AG10803 (cell line): Measurements from ENCODE around the gene OR4D5.

Experiments
- DNase-seq: peaks from one replicate; pipeline ENCODE4 v3.0.0; 2010; ENCODE audit warnings: low read depth
- H3K4me3 ChIP-seq: 2 replicates; pipeline ENCODE4 v1.5.1; 2011; ENCODE audit warnings: mild to moderate bottlenecking, low read length, control low read depth
- TF ChIP-seq, protein P1 (sequence below): conservative IDR thresholded peaks from 2 replicates; pipeline ENCODE4 v1.5.1; 2011; ENCODE audit warnings: mild to moderate bottlenecking, low read length, control low read depth, inconsistent platforms

The OR4D5 gene

DNA sequence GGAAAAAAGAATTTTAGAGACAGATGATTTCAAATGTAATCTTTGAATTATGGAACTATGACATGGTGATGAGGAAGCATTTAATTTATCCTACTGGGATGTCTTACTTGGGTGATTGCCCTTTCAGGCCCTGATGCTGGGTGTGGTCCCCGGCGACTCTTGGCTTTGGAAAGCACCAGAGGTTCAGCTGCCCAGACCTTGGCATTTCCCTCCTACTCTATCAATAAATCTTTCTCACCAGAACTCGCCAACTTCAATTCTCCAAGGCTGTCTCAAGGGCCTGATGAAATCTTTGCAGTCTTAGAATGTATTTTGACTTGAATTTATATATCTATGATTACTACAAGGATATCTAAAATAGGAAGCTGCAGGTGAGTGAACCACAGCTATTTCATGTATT lies 18.5 kb upstream of the OR4D5 start:
- no peak overlapping the region for H3K4me3 ChIP-seq
- TF ChIP-seq, protein P1, sequence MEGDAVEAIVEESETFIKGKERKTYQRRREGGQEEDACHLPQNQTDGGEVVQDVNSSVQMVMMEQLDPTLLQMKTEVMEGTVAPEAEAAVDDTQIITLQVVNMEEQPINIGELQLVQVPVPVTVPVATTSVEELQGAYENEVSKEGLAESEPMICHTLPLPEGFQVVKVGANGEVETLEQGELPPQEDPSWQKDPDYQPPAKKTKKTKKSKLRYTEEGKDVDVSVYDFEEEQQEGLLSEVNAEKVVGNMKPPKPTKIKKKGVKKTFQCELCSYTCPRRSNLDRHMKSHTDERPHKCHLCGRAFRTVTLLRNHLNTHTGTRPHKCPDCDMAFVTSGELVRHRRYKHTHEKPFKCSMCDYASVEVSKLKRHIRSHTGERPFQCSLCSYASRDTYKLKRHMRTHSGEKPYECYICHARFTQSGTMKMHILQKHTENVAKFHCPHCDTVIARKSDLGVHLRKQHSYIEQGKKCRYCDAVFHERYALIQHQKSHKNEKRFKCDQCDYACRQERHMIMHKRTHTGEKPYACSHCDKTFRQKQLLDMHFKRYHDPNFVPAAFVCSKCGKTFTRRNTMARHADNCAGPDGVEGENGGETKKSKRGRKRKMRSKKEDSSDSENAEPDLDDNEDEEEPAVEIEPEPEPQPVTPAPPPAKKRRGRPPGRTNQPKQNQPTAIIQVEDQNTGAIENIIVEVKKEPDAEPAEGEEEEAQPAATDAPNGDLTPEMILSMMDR = no peak
- no peak for DNase-seq

DNA sequence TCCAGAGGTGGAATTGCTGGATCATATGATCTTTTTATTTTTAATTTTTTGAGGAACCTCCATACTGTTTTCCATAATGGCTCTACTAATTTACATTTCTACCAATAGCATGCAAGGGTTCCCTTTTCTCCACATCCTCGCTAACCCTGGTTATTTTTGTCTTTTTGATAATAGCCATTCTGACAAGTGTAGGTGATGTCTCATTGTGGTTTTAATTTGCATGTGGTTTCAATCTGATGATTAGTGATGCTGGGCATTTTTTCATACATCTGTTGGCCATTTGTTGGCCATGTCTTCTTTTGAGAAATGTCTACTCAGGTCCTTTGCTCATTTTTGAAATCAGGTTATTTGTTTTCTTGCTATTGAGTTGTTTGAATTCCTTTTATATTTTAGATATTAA lies 15.4 kb upstream of the OR4D5 start:
- DNase-seq = no peak
- H3K4me3 ChIP-seq = no peak overlapping the region
- TF ChIP-seq, protein P1 = no peak

DNA sequence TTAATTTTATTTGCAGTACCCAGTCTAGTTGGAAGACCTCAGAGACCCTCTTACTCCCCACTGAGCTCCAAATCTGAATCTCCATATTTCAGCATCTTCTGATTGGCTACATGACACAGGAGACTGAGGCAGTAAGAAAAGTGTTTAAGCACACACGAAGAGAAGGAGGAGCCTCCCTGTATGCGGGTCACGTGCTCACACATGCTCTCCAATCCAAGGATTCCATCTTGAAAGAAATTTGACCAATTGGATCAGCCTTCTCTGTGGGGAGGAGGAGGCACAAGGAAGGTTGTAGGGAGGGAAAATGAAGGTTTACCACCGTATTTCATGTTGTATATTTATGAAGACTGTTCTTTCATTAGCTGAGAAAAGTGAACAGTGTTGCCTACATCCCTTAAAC lies 3.0 kb downstream of the OR4D5 start:
- no peak for DNase-seq

DNA sequence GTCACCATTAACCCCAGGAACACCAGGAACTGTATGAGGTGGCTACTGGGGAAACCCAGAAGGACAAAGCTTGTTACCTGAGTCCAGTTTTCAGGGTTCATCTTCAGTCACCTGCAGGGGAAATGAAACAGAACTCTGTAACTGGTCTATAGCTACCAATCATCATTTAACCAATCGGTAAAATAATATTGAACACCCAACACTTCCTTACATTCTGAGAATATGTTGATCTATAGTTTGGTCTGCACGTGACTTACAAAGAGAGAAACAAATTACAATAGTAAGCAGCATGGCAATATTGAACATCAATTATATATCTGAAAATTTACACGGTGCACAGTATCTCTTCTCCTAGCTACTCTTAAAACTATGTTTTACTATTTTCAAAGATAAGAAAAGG lies 4.3 kb downstream of the OR4D5 start, which contains the start of gene OR6T1:
Gene OR6T1, minus strand, starts transcription at position 101 of the 400 bp plus-strand sequence. Its CDS starts 0 bp downstream, at position 101.
- H3K4me3 ChIP-seq = no peak within 1 kb of the TSS
- no peak for DNase-seq
- TF ChIP-seq, protein P1 = no peak

More for the DNA sequence above, 3.0 kb downstream of the OR4D5 start:
- TF ChIP-seq, protein P1 = no peak
- H3K4me3 ChIP-seq = no peak overlapping the region

DNA sequence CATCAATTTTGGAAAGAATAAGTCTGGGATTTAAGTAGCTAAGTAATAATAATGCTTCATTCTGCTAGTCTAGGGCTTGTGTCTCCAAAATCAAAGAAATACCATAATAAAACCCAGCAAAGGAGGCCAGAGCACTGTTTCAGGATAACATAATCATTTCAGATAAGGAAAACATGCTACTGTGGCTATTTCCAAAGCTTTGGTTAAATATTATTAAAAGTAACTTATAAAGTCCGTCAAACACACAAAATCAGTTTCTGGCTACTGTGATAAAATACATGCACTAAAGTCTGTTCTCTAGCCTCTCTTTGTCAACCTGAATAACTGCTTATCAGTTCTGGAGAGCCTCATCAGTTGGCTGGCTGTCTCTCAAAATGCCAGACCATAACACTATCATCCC lies 5.7 kb downstream of the OR4D5 start:
- TF ChIP-seq, protein P1 = no peak
- no peak for DNase-seq
- no peak overlapping the region for H3K4me3 ChIP-seq

DNA sequence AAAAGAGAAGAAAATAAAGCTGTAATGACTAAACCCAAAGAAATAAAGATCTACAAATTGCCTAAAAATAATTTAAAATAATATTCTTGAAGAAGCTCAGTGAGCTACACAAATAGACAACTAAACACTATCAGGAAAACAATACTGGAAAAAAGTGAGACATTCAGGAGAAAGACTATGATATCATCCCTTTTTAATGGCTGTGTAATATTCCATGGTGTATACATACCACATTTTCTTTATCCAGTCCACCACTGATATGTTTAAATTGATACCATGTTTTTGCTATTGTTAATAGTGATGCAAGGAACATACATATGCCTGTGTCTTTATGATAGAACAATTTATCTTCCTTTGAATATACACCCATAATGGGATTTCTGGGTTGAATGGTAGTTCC lies 17.3 kb downstream of the OR4D5 start:
- TF ChIP-seq, protein P1 = no peak
- no peak for DNase-seq
- H3K4me3 ChIP-seq = no peak overlapping the region

DNA sequence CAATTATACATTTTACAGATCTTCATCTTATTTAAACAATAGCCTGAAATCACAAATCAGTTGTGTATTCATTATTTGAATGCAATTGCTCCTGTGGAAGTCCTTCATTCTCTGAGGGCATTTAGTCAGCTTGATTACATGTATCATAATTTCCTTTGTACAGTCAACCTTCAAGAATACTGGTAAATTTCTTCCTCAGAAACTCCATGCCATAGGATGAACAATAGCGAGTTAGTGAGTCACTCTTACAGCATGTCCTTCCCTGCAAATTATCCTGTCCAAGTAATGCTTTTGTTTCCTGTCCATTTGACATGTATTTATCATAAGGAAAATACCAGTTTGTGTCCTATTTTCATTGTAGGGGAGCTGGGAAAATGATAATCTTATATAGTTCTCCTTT lies 34.4 kb downstream of the OR4D5 start:
- TF ChIP-seq, protein P1 = no peak
- H3K4me3 ChIP-seq = no peak overlapping the region

More for the DNA sequence above, 34.4 kb downstream of the OR4D5 start:
- peak; percentile 57 for DNase-seq
